Ovary (tissue), 9 donors: ENCODE results near the gene SIT1. TPM values are rescaled to one million over a fixed set of nuclear protein-coding genes. Genes with fewer than 3 reads are reported as not detected.
A peak's percentile ranks its signal among the peaks of the same experiment; 100 is the strongest.
"Not testable (repeated sequence)": the region's sequence is repeated elsewhere in the genome, so short reads cannot be mapped to it uniquely, and the experiment has no call there.

ENCODE experiments used
- DNase-seq, 5 donors: peaks; one replicate each; pipeline ENCODE4 v3.0.0-alpha.2; 2019 to 2020
- H3K27ac ChIP-seq, 2 donors: fragments of 200-600 bp; one replicate each; pipeline versions ENCODE4 v1.5.1 to v1.8.0; 2019 to 2022
- H3K27me3 ChIP-seq: fragments of 200-600 bp; one replicate; pipeline ENCODE4 v1.8.0; 2022
- H3K36me3 ChIP-seq: fragments of 200-600 bp; sonication (generic); one replicate; pipeline ENCODE4 v1.5.1; 2019
- H3K4me1 ChIP-seq: one replicate; pipeline ENCODE4 v1.8.1; 2013; ENCODE audit warnings: mild to moderate bottlenecking, moderate library complexity; ENCODE audit not compliant: insufficient read depth
- H3K4me3 ChIP-seq: fragments of 200-600 bp; sonication (generic); one replicate; pipeline ENCODE4 v1.5.1; 2017
- H3K9me3 ChIP-seq, 2 donors: fragments of 200-600 bp in 1 of 2; sonication (generic) in 1 of 2; one replicate each; pipeline versions ENCODE4 v1.5.1 to v1.8.1; 2013 to 2019; ENCODE audit warnings: mild to moderate bottlenecking in 1 of 2, moderate library complexity in 1 of 2
- CTCF ChIP-seq, 3 donors: fragments of 450-650 bp in 2 of 3; fragments of 200-600 bp in 1 of 3; IDR thresholded peaks; one replicate each; pipeline versions ENCODE4 v1.5.1 to v1.8.0; 2016 to 2022; ENCODE audit warnings: antibody characterized with exemption in 3 of 3, mild to moderate bottlenecking in 1 of 3
- EP300 ChIP-seq: sonication (generic); formaldehyde crosslinking; IDR thresholded peaks from one replicate; pipeline ENCODE4 v1.6.1; 2017; ENCODE audit warnings: antibody characterized with exemption
- POLR2A ChIP-seq: fragments of 450-650 bp; IDR thresholded peaks from one replicate; pipeline ENCODE4 v1.6.1; 2017; ENCODE audit warnings: antibody characterized with exemption, mild to moderate bottlenecking, moderate library complexity
- WGBS, 3 donors: extraction: QIAGEN DNeasy Blood & Tissue Kit in 1 of 3; methylation state at CpG; one replicate each; pipeline versions ENCODE4 v1.1.5 to v1.1.7; 2013 to 2017; 5-methylcytosine and 5-hydroxymethylcytosine counted together
- intact Hi-C, 4 donors: fragments of 100-400 bp; cut with DNase I; formaldehyde crosslinking; loops; one replicate each; pipeline versions ENCODE4 v1.11.0 to v1.15.1; 2022 to 2023
- polyA plus RNA-seq, 2 donors: library from polyadenylated mRNA; stranded (reverse); fragments of 200-250 nt in 1 of 2; fragments of 350-450 nt in 1 of 2; fragmentation: Illumina TruSeq in 1 of 2; extraction: RNeasy Lipid Tissue Mini Kit (QIAGEN cat#74804) in 1 of 2; gene quantifications; one replicate each; pipeline ENCODE4 v1.2.3, GENCODE V29; 2013 to 2014
- total RNA-seq, 7 donors: library from RNA; depleted of rRNA in 2 of 7; stranded (reverse); fragments of >200 nt in 2 of 7; fragmentation: NEBNext Ultra II Directional in 3 of 7; extraction: Animal tissue kit (Norgen Biotek cat#: 25700) in 3 of 7; gene quantifications; one replicate each; pipeline versions ENCODE4 v1.1.0 to v1.2.4, GENCODE V29; 2016 to 2023
- donor health status: DM: no; HTN: no; CAD: no; lungs with moderate emphysema.
- donor health status: DM: no; HTN: no; CAD: no.
- donor health status: Bipolar disorder and iron deficiency.
- donor health status: DM: yes; HTN: yes; CAD: no.
- donor health status: DM: no; HTN: no; CAD: no.
- donor health status: DM: yes; HTN: yes; CAD: no.

The SIT1 gene
- total and polyA plus RNA-seq, 9 donors, result 0.20 to 0.82 (median 0.56) TPM; not detected in 3

- Histone ChIP-seq H3K36me3 (no peaks in the 10 kb centered on the region), H3K9me3 (no peaks in the 10 kb centered on the region), H3K4me1 (peaks cover 3% of the 10 kb centered on the region), H3K27me3 (no peaks in the 10 kb centered on the region), H3K27ac (peak overlapping the region; percentile 48 to 78), H3K4me3 (peak overlapping the region; percentile 42)
- TF ChIP-seq POLR2A, result peak; percentile 88
- no peak for TF ChIP-seq EP300
- peak; percentile 96 to 99 (median 98) for TF ChIP-seq CTCF (IDR thresholded peaks at IDR 0.05)
- intact Hi-C loops, result loop anchor here in 2 of 4 donors (2.0 to 10.0 kb wide), 3 partner anchors 39 to 238 kb away; partner anchors contain the start of gene TESK1 (in 2 of the 2)
- WGBS, 3 donors, result 0 to 1% (median 1%) methylated on average over 32 to 58 of the region's 58 CpGs
- DNase-seq, result peak; percentile 93 to 97 (median 95)
Observed at GRCh38 chr9:35646533-35647265, 4.0 kb downstream of the SIT1 start.

GRCh38 chr9:35646153-35646532 is 4.6 kb downstream of the SIT1 start:
- DNase-seq, result peak in 1 of 5 donors; percentile 52
- 1 to 3% (median 1%) methylated on average over 11 of the region's 11 CpGs for WGBS, 3 donors
- TF ChIP-seq EP300 (no peak), POLR2A (no peak), CTCF (IDR thresholded peaks at IDR 0.05) (no peak)

GRCh38 chr9:35645736-35646135 is 5.0 kb downstream of the SIT1 start:
- not testable (repeated sequence) for DNase-seq, H3K27me3 ChIP-seq, H3K36me3 ChIP-seq, H3K9me3 ChIP-seq, H3K4me1 ChIP-seq
- intact Hi-C loops, result loop anchor here in 2 of 4 donors (2.0 to 10.0 kb wide), 3 partner anchors 38 to 239 kb away; partner anchors contain the start of gene TESK1 (in 2 of the 2)
- WGBS, 3 donors, result 28 to 41% (median 40%) methylated on average over 10 of the region's 10 CpGs
- H3K4me3 ChIP-seq, result peak overlapping the region; percentile 42
- H3K27ac ChIP-seq, result peak overlapping the region in 1 of 2 donors; percentile 78

More at GRCh38 chr9:35646153-35646532, 4.6 kb downstream of the SIT1 start:
- H3K36me3 ChIP-seq, result no peaks in the 10 kb centered on the region
- intact Hi-C loops, result loop anchor here in 2 of 4 donors (2.0 to 10.0 kb wide), 3 partner anchors 39 to 239 kb away; partner anchors contain the start of gene TESK1 (in 2 of the 2)
- no peaks in the 10 kb centered on the region for H3K9me3 ChIP-seq
- H3K27ac ChIP-seq, result peak overlapping the region; percentile 48 to 78
- H3K4me1 ChIP-seq, result peaks cover 3% of the 10 kb centered on the region
- H3K4me3 ChIP-seq, result peak overlapping the region; percentile 42
- no peaks in the 10 kb centered on the region for H3K27me3 ChIP-seq

- Histone ChIP-seq H3K9me3 (no peaks in the 10 kb centered on the region), H3K4me1 (peaks cover 3% of the 10 kb centered on the region), H3K27ac (no peak overlapping the region), H3K36me3 (no peaks in the 10 kb centered on the region), H3K27me3 (no peaks in the 10 kb centered on the region), H3K4me3 (no peak overlapping the region)
- no peak for DNase-seq
- WGBS, 3 donors, result 93 to 96% (median 93%) methylated on average over 12 of the region's 12 CpGs
- no peak for TF ChIP-seq POLR2A
- no peak for TF ChIP-seq CTCF (IDR thresholded peaks at IDR 0.05)
- TF ChIP-seq EP300, result no peak
- intact Hi-C loops, result loop anchor here in 1 of 4 donors (10.0 kb wide), 1 partner anchor 242 kb away; no protein-coding TSS in a partner anchor
Observed at GRCh38 chr9:35643046-35643445, 7.7 kb downstream of the SIT1 start.

- H3K9me3 ChIP-seq, H3K27ac ChIP-seq, H3K4me1 ChIP-seq, H3K27me3 ChIP-seq, H3K36me3 ChIP-seq, H3K4me3 ChIP-seq, DNase-seq: not testable (repeated sequence)
- WGBS, 3 donors, result 93 to 95% (median 95%) methylated on average over 3 of the region's 3 CpGs
- intact Hi-C loops, result loop anchor here in 1 of 4 donors (10.0 kb wide), 1 partner anchor 243 kb away; no protein-coding TSS in a partner anchor
Observed at GRCh38 chr9:35641478-35641877, 9.3 kb downstream of the SIT1 start.

- 94 to 99% (median 96%) methylated on average over 15 of the region's 15 CpGs for WGBS, 3 donors
- not testable (repeated sequence) for H3K4me3 ChIP-seq, H3K9me3 ChIP-seq, H3K27me3 ChIP-seq, DNase-seq, H3K4me1 ChIP-seq, H3K36me3 ChIP-seq, H3K27ac ChIP-seq
- intact Hi-C loops, result loop anchor here in 1 of 4 donors (10.0 kb wide), 1 partner anchor 244 kb away; no protein-coding TSS in a partner anchor
Observed at GRCh38 chr9:35640431-35640830, 10.3 kb downstream of the SIT1 start.
